ENCODE data around the gene BIVM. TPM values are rescaled to one million over a fixed set of nuclear protein-coding genes. Genes with fewer than 3 reads are reported as not detected.

The BIVM gene
- total RNA-seq, 1 donor from 2014 or later, result 16.6 TPM

DNA sequence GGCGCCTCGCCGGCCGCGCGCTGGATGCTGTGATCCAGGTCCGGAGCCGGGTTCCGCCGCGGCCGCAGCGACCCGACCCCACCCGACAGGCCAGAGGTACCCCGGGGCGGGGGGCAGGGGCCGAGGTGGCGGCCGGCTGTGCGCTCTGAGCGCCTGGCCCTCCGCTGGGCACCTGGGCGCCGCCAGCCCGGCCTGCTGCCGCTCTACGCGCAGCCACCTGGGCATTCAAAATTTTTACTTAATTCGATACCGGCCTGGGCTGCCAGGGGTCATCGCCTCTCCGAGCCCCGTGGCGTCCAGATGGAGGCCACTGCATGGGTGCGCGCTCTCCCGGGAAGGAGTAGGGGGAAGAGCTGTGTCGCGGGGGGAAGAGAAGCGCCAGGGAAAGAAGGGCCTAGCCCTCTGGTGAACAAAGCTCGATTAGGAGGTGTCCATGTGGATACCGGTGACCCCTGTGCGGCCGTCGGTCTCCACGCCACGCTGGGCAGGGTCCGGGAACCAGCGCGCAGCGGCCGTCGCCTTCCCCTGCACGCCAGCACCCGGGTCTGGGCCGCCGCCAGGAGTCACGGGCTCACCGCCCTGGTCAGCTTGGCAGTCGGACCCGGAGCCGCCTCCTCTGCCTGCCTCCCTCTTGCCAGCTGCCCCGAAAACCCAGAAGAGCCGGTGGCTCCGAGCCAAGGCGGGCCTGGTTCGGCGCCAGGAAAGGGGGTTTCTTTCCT lies 666 bp downstream of the BIVM start:
- Mint-ChIP-seq H3K4me1 (ENCODE audit: unreplicated experiment) (no peaks in the 10 kb centered on the region), H3K9me3 (ENCODE audit: unreplicated experiment) (no peaks in the 10 kb centered on the region), H3K27me3 (ENCODE audit: unreplicated experiment) (peaks cover 9% of the 10 kb centered on the region), H3K4me3 (ENCODE audit: unreplicated experiment) (peak overlapping the region; percentile 97), H3K27ac (ENCODE audit: unreplicated experiment) (no peak overlapping the region), H3K36me3 (ENCODE audit: low read depth, unreplicated experiment) (no peaks in the 10 kb centered on the region)
- peak; percentile 48 for DNase-seq (ENCODE audit: low spot score)
- TF ChIP-seq, protein P1, sequence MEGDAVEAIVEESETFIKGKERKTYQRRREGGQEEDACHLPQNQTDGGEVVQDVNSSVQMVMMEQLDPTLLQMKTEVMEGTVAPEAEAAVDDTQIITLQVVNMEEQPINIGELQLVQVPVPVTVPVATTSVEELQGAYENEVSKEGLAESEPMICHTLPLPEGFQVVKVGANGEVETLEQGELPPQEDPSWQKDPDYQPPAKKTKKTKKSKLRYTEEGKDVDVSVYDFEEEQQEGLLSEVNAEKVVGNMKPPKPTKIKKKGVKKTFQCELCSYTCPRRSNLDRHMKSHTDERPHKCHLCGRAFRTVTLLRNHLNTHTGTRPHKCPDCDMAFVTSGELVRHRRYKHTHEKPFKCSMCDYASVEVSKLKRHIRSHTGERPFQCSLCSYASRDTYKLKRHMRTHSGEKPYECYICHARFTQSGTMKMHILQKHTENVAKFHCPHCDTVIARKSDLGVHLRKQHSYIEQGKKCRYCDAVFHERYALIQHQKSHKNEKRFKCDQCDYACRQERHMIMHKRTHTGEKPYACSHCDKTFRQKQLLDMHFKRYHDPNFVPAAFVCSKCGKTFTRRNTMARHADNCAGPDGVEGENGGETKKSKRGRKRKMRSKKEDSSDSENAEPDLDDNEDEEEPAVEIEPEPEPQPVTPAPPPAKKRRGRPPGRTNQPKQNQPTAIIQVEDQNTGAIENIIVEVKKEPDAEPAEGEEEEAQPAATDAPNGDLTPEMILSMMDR (IDR thresholded peaks at IDR 0.05; ENCODE audit: unreplicated experiment), result no peak

DNA sequence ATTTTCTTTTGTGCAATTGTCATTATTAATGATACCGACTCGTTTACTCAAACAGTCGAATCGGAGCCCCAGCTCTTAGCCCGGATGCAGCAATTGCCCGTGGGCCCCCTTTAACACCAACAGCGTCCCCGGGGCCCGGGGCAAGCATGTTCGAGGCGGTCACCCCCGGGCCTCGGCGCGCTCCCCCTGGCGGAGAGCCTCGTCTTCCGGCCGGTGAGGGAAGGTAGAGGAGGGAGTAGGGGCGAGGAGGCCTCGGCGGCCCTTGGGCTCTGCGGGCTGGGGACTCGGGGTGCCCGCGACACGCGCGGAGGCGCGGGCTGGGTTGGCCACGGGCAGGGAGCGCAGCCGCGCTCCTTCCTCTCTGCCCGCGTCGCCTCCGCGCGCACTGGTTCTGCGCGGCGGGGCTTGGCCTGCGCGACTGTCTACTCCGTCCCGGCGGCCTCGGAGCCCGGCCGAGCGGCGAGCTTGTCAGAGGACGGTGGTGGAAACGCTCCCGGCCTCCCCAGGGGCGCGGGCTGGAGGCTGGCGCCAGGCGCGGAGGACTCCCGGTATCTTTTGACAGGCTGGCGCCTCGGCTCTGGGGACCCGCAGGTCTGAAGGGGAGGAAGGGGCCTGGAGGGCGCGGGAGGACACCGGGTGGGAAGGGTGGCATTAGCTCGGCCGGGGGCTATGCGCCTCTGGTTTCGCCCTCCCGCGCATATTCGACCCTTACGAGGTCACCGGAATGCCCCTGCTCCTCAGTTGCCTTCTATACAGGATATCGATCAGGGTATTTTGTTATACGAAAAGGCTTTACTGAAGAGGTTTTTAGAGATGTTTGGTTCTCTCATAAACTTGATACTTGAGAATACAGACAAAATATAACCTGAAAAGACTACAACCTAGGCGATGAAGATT lies 1.5 kb downstream of the BIVM start:
- Mint-ChIP-seq H3K4me3 (ENCODE audit: unreplicated experiment) (peak overlapping the region; percentile 89), H3K4me1 (ENCODE audit: unreplicated experiment) (no peaks in the 10 kb centered on the region), H3K36me3 (ENCODE audit: low read depth, unreplicated experiment) (no peaks in the 10 kb centered on the region), H3K27ac (ENCODE audit: unreplicated experiment) (no peak overlapping the region), H3K27me3 (ENCODE audit: unreplicated experiment) (peaks cover 9% of the 10 kb centered on the region), H3K9me3 (ENCODE audit: unreplicated experiment) (no peaks in the 10 kb centered on the region)
- peak; percentile 91 for DNase-seq (ENCODE audit: low spot score)
- TF ChIP-seq, protein P1 (IDR thresholded peaks at IDR 0.05; ENCODE audit: unreplicated experiment), result peak; percentile 79

DNA sequence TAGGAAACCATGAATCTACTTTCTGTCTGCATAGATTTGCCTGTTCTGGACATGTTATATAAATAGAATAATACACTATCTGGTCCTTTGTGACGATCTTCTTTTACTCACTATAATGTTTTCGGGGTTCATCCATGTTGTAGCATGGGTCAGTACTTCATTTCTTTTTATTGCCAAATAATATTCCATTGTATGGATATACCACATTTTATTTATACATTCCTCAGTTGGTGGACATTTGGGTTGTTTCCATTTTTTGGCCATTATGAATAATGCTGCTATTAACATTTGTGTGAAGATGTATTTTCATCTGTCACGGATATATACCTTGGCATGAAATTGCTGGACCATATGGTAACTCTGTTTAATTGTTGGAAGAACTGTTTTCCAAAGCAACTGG lies 6.8 kb downstream of the BIVM start:
- Mint-ChIP-seq H3K27me3 (ENCODE audit: unreplicated experiment) (peaks cover 8% of the 10 kb centered on the region), H3K9me3 (ENCODE audit: unreplicated experiment) (no peaks in the 10 kb centered on the region), H3K27ac (ENCODE audit: unreplicated experiment) (no peak overlapping the region), H3K36me3 (ENCODE audit: low read depth, unreplicated experiment) (no peaks in the 10 kb centered on the region), H3K4me3 (ENCODE audit: unreplicated experiment) (no peak overlapping the region), H3K4me1 (ENCODE audit: unreplicated experiment) (no peaks in the 10 kb centered on the region)
- DNase-seq (ENCODE audit: low spot score), result no peak
- TF ChIP-seq, protein P1 (IDR thresholded peaks at IDR 0.05; ENCODE audit: unreplicated experiment), result no peak

DNA sequence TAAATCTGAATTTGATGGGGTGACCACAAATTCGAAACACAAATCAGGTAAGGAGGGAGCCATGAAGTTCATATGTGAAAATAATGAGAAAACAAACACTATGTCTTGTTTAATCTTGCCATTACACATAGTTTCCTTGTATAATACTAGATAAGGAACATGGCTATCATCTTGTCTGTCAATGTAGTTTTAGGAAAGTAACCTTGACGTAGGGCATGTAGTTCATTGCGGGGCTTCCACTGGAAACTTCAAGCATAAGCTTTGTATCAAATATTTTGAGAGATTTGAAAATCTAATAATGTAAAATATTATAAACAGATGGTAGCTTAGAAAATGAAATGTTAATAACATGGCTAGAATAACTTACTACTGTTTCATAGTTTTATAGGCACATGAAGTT lies 8.8 kb downstream of the BIVM start:
- TF ChIP-seq, protein P1 (IDR thresholded peaks at IDR 0.05; ENCODE audit: unreplicated experiment), result no peak
- peaks cover 9% of the 10 kb centered on the region for H3K36me3 Mint-ChIP-seq (ENCODE audit: low read depth, unreplicated experiment)
- H3K27ac Mint-ChIP-seq (ENCODE audit: unreplicated experiment), result no peak overlapping the region
- no peaks in the 10 kb centered on the region for H3K9me3 Mint-ChIP-seq (ENCODE audit: unreplicated experiment)
- peaks cover 2% of the 10 kb centered on the region for H3K27me3 Mint-ChIP-seq (ENCODE audit: unreplicated experiment)
- no peak overlapping the region for H3K4me3 Mint-ChIP-seq (ENCODE audit: unreplicated experiment)
- no peak for DNase-seq (ENCODE audit: low spot score)
- H3K4me1 Mint-ChIP-seq (ENCODE audit: unreplicated experiment), result no peaks in the 10 kb centered on the region
